ENCODE measurements around the gene IL36RN. TPM values are rescaled to one million over a fixed set of nuclear protein-coding genes. Genes with fewer than 3 reads are reported as not detected.

The IL36RN gene
- polyA plus RNA-seq, 2 of the 4 experiments (the other 2 are of a cell fraction), result not detected

DNA sequence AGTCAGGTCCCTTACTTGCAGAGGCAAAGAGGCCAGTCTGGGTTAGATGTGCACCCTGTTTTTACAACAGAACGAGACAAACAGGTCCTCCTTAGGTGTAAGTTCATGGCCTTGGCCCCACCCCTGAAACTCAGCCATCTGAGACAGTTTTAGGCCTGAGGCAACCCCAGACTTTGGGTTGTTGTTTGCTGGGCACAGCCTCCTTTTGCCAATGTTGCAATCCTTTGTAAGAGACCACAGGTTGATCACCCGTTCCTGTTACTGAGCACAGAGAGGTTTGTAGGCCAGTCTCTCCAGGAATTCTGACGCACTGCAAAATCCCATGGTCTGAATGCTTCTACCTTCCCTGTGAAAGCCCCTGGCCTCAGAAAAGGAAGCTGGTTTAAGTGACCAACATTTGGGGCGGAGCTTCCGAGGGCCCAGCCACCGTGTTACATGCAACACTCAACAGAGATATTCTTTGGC, 52.9 kb downstream of the IL36RN start:
- no peaks in the 10 kb centered on the region for H3K4me1 ChIP-seq
- WGBS (ENCODE audit: missing lambda C conversion rate), result 76% methylated on average over 6 of the region's 6 CpGs
- no peak for TF ChIP-seq SMC3 (IDR thresholded peaks at IDR 0.05)
- no peak for TF ChIP-seq ZSCAN20 (CRISPR knock-in tag; IDR thresholded peaks at IDR 0.05)
- TF ChIP-seq, protein P1, sequence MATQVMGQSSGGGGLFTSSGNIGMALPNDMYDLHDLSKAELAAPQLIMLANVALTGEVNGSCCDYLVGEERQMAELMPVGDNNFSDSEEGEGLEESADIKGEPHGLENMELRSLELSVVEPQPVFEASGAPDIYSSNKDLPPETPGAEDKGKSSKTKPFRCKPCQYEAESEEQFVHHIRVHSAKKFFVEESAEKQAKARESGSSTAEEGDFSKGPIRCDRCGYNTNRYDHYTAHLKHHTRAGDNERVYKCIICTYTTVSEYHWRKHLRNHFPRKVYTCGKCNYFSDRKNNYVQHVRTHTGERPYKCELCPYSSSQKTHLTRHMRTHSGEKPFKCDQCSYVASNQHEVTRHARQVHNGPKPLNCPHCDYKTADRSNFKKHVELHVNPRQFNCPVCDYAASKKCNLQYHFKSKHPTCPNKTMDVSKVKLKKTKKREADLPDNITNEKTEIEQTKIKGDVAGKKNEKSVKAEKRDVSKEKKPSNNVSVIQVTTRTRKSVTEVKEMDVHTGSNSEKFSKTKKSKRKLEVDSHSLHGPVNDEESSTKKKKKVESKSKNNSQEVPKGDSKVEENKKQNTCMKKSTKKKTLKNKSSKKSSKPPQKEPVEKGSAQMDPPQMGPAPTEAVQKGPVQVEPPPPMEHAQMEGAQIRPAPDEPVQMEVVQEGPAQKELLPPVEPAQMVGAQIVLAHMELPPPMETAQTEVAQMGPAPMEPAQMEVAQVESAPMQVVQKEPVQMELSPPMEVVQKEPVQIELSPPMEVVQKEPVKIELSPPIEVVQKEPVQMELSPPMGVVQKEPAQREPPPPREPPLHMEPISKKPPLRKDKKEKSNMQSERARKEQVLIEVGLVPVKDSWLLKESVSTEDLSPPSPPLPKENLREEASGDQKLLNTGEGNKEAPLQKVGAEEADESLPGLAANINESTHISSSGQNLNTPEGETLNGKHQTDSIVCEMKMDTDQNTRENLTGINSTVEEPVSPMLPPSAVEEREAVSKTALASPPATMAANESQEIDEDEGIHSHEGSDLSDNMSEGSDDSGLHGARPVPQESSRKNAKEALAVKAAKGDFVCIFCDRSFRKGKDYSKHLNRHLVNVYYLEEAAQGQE (IDR thresholded peaks at IDR 0.05), result no peak
- TF ChIP-seq KDM1A (IDR thresholded peaks at IDR 0.05; ENCODE audit: low read depth), result no peak
- no peak for TF ChIP-seq HOXA7 (CRISPR knock-in tag; IDR thresholded peaks at IDR 0.05)
- no peak for TF ChIP-seq ZNF302 (CRISPR knock-in tag; IDR thresholded peaks at IDR 0.05)
- TF ChIP-seq TFCP2L1 (CRISPR knock-in tag; IDR thresholded peaks at IDR 0.05), result no peak
- no peak for TF ChIP-seq PHF8 (IDR thresholded peaks at IDR 0.05; ENCODE audit: borderline replicate concordance, low read depth)
- TF ChIP-seq FOSB (CRISPR knock-in tag; IDR thresholded peaks at IDR 0.05), result no peak
- no peak for TF ChIP-seq CEBPB (IDR thresholded peaks at IDR 0.05)
- TF ChIP-seq FOSL2 (IDR thresholded peaks at IDR 0.05), result no peak
- TF ChIP-seq FOSL2 (CRISPR knock-in tag; IDR thresholded peaks at IDR 0.05), result no peak
- TF ChIP-seq, protein P2, sequence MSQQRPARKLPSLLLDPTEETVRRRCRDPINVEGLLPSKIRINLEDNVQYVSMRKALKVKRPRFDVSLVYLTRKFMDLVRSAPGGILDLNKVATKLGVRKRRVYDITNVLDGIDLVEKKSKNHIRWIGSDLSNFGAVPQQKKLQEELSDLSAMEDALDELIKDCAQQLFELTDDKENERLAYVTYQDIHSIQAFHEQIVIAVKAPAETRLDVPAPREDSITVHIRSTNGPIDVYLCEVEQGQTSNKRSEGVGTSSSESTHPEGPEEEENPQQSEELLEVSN (IDR thresholded peaks at IDR 0.05; ENCODE audit: borderline replicate concordance, low read depth), result no peak
- no peak for TF ChIP-seq HEYL (CRISPR knock-in tag; IDR thresholded peaks at IDR 0.05)
- no peak for TF ChIP-seq HDAC2 (IDR thresholded peaks at IDR 0.05)
- TF ChIP-seq RNF2 (IDR thresholded peaks at IDR 0.05; ENCODE audit: borderline replicate concordance, low read depth), result no peak
- TF ChIP-seq, protein P3, sequence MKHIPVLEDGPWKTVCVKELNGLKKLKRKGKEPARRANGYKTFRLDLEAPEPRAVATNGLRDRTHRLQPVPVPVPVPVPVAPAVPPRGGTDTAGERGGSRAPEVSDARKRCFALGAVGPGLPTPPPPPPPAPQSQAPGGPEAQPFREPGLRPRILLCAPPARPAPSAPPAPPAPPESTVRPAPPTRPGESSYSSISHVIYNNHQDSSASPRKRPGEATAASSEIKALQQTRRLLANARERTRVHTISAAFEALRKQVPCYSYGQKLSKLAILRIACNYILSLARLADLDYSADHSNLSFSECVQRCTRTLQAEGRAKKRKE (CRISPR knock-in tag; IDR thresholded peaks at IDR 0.05; ENCODE audit: low read depth), result no peak
- TF ChIP-seq EHMT2 (IDR thresholded peaks at IDR 0.05; ENCODE audit: low read depth), result no peak
- no peak for TF ChIP-seq CBX8 (IDR thresholded peaks at IDR 0.05)
- ATAC-seq (no peak), FAIRE-seq (no peak), DNase-seq (ENCODE audit: low read depth in 1 of 2, low spot score in 1 of 2) (no peak)
- CTCF ChIA-PET, result interaction anchor here (0.9 kb wide), 1 partner anchor 32 kb away, joined by 3 read pairs; no protein-coding TSS in a partner anchor
- no peak overlapping the region for H3K4me3 ChIP-seq
- POLR2A ChIA-PET, result no interaction called here
- no peaks in the 10 kb centered on the region for H3K9me3 ChIP-seq
- H3K4me2 ChIP-seq, result no peak overlapping the region
- no peak overlapping the region for H3K27ac ChIP-seq

DNA sequence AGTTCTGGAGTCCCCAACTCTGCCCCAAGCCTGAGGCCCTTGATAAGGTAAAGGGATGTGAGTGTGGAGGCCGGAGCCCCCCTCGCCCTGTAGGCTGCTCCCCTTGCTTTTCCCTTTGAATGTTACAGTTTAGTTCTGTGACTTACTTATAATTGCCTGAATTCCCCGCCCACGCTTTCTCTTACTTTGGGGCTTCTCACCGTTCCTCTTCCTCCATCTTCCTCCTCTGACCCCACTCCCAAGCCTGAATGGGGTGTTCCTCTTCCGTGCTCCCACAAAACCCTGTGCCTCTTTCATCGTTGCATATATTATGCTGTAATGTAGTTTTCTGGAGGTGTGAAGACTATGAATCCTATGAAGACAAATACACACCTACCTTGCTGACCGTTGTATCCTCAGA, 53.4 kb downstream of the IL36RN start:
- ChIA-PET POLR2A (no interaction called here), CTCF (interaction anchor here (0.9 to 1.7 kb wide), 2 partner anchors 10 to 32 kb away, joined by 3 to 6 read pairs; no protein-coding TSS in a partner anchor)
- Histone ChIP-seq H3K4me2 (no peak overlapping the region), H3K4me1 (no peaks in the 10 kb centered on the region), H3K9me3 (no peaks in the 10 kb centered on the region), H3K27ac (no peak overlapping the region), H3K4me3 (no peak overlapping the region)
- FAIRE-seq (no peak), DNase-seq (ENCODE audit: low read depth in 1 of 2, low spot score in 1 of 2) (no peak), ATAC-seq (no peak)
- TF ChIP-seq BHLHE40 (IDR thresholded peaks at IDR 0.05; ENCODE audit: low read depth, low read length), result no peak
- TF ChIP-seq, protein P2 (IDR thresholded peaks at IDR 0.05; ENCODE audit: borderline replicate concordance, low read depth), result no peak
- no peak for TF ChIP-seq FOXS1 (CRISPR knock-in tag; IDR thresholded peaks at IDR 0.05)
- TF ChIP-seq ZSCAN20 (CRISPR knock-in tag; IDR thresholded peaks at IDR 0.05), result no peak
- TF ChIP-seq, protein P4, sequence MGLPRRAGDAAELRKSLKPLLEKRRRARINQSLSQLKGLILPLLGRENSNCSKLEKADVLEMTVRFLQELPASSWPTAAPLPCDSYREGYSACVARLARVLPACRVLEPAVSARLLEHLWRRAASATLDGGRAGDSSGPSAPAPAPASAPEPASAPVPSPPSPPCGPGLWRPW (IDR thresholded peaks at IDR 0.05), result no peak
- TF ChIP-seq CHD2 (IDR thresholded peaks at IDR 0.05; ENCODE audit: low read length, partially characterized antibody), result no peak
- no peak for TF ChIP-seq EP300 (IDR thresholded peaks at IDR 0.05)
- TF ChIP-seq FOSB (CRISPR knock-in tag; IDR thresholded peaks at IDR 0.05), result no peak
- TF ChIP-seq CBX8 (IDR thresholded peaks at IDR 0.05), result no peak
- TF ChIP-seq, protein P5, sequence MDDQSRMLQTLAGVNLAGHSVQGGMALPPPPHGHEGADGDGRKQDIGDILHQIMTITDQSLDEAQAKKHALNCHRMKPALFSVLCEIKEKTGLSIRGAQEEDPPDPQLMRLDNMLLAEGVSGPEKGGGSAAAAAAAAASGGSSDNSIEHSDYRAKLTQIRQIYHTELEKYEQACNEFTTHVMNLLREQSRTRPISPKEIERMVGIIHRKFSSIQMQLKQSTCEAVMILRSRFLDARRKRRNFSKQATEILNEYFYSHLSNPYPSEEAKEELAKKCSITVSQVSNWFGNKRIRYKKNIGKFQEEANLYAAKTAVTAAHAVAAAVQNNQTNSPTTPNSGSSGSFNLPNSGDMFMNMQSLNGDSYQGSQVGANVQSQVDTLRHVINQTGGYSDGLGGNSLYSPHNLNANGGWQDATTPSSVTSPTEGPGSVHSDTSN (IDR thresholded peaks at IDR 0.05), result no peak
- no peak for TF ChIP-seq RARB (CRISPR knock-in tag; IDR thresholded peaks at IDR 0.05)
- no peak for TF ChIP-seq FOSL2 (IDR thresholded peaks at IDR 0.05)
- no peak for TF ChIP-seq FOSL2 (CRISPR knock-in tag; IDR thresholded peaks at IDR 0.05)
- TF ChIP-seq, protein P1 (IDR thresholded peaks at IDR 0.05), result no peak
- WGBS (ENCODE audit: missing lambda C conversion rate), result 53% methylated on average over 8 of the region's 8 CpGs

All from A549 (cell line).